Choroid plexus epithelial cell (primary cell): Measurements from ENCODE around the gene TM7SF3.

Experiments
- DNase-seq: peaks from one replicate; pipeline ENCODE4 v3.0.0-alpha.2; 2010; ENCODE audit warnings: low read depth
- H3K4me3 ChIP-seq: 2 replicates; pipeline ENCODE4 v1.5.1; 2011; ENCODE audit warnings: low read depth, mild to moderate bottlenecking, control low read depth, low read length, moderate library complexity
- CTCF ChIP-seq: conservative IDR thresholded peaks from 2 replicates; pipeline ENCODE4 v1.5.1; 2011; ENCODE audit warnings: low read depth, mild to moderate bottlenecking, control low read depth, inconsistent platforms, low read length, moderate library complexity

The TM7SF3 gene

DNA sequence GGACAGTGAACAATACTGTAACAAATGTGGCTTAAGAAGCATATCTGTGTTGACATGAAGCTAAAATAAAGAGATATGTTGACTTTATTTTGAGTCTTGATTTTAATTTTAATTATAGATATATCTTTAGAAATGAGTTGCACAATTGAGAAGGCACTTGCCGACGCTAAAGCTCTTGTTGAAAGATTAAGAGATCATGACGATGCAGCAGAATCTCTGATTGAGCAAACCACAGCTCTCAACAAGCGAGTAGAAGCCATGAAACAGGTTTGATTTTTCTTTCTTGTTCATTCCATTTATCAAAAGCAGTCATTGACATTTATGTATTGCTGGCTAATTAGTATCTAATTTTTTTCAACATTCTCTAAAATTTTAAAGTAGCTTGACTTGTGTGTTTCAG, 60.2 kb downstream of the TM7SF3 start:
- no peak overlapping the region for H3K4me3 ChIP-seq
- DNase-seq: no peak
- TF ChIP-seq CTCF: no peak

DNA sequence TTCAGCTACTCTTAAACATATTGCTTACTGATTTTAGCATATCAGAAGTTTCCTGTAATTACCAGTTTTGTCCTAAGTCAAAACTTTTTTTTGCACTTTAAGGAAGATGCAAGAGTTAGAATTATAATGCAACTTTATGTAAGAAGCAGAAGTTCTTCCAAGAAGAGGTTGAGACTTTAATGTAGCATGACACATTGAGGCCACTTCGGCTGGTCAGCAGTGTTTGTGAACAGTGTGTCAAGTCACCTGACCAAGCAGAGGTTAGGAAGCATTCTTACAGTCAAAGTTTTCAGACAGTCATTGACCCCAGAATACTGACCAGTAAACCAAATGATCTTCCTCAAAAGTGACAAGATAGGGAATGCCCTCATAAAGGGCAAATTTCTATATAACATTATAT, 60.7 kb downstream of the TM7SF3 start:
- no peak for TF ChIP-seq CTCF
- DNase-seq: peak; percentile 42
- no peak overlapping the region for H3K4me3 ChIP-seq

DNA sequence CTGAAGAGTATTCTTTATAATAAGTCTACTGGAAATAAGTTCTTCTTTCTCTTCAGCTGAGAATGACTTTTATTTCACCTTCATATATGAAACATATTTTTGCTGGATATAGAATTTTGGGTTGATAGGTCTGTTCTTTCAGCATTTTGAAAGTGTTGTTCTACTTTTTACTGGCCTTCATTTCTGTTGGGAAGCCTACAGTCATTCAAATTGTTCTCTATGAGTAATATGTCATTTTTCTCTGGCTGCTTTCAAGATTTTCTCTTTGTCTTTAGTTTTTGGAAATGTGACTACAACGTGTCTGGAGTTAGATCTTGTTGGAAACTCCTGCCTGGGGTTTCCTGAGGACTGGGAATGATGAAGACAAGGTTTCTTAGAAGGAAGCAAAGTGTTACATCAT, 65.9 kb downstream of the TM7SF3 start:
- no peak overlapping the region for H3K4me3 ChIP-seq
- no peak for TF ChIP-seq CTCF
- DNase-seq: no peak

DNA sequence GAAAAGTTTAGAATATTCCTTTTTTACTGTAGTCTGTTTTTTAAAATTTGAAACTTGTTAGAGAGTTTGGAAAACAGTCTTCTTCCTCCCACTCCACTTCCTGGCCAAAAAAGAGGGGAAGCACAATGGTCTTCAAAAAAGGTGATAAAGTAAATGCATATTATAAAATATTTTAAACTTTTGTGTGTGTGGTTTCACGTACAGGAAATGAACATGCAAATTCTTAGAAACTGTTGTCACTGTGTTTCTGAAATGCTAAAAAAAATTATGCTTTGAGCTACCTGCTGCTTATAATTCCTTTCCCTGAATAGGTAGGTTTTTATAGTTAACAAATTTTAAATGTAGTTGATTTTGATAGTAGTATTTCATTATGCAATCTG, 73.0 kb downstream of the TM7SF3 start:
- DNase-seq: peak; percentile 23
- H3K4me3 ChIP-seq: no peak overlapping the region
- no peak for TF ChIP-seq CTCF

DNA sequence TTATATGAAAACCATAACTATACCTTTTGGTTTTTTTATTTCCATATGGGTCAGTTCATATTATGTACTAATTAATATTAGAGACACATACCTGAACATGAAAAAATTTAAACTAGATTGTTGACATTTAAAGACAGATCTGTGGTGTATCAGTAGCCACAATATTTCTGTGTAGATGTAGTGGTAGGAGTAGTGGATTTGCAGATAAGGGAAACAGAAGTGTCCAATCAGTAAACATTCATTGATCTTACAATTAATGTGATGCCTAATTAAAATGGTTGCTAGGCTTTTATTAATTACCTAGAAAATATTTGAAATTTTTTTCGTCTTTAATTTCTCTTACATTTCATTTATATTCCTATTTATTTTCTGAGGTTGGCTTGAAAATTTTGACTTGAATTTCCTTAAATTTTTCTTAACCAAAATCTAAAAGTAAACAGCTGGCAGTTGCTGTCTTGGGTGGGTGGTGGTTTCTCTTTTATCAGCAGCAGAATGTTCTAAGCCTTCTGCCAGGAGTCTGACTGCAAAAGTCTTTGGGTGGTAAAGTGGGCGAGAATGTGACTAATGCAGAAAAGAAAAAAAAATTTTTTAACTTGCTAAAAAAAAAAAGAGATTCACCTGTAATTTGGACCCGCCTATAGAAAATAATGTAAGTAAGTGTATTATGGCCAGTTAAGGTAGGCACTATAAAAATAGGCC, 73.5 kb downstream of the TM7SF3 start:
- TF ChIP-seq CTCF: no peak
- H3K4me3 ChIP-seq: no peak overlapping the region
- peak; percentile 41 for DNase-seq

DNA sequence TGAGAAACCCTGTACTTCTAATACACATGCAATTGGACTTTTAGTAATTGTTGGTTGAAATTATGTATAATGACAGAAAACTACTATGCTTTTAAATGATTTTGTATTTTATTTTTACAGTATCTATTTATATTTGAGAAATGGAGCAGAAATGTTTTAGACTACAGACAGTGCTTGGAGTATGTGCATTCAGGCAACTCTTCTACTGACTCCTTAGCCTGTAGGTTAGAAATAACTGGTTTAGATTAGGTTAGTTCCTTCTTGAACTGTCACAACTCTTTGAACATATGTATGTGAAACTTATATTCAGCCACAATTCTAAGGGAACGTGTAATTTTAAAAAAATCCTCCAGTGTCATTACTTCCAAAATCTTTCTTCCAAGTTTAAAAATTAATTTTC, 74.2 kb downstream of the TM7SF3 start:
- no peak for DNase-seq
- peak overlapping the region; percentile 1 for H3K4me3 ChIP-seq
- no peak for TF ChIP-seq CTCF

DNA sequence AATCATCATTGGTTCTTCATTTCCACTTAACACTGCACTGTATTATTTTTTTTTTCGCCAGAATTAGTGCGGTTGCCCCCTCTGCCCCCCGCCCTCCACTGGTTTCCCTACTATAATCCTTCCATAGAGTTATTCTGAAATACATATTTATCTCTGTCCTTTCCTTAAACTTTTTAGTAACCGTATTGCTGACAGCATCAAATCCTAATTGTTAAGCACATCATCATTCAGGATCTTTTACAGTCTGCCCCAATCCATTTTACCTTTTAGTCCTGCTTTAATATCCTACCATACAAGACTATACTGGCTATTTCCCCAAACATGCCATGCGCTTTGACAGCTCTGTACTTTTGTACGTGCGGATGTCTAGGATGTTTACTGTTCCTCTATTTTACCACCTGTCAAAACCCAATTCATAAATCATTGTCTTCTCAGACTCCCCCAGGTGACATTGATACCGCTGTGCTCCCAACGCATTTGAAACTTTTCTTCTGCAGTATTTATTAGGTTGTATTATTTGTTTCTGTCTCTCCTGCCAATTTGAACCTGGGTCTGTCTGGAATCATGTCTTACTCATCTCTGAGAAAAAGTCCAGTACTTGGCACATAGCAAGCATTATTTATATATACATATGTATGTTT, 74.9 kb downstream of the TM7SF3 start:
- H3K4me3 ChIP-seq: peak overlapping the region; percentile 80
- peak; percentile 25 for DNase-seq
- no peak for TF ChIP-seq CTCF
